GM20000 (cell line): ENCODE data around the gene IL13RA1.

Source experiments
- DNase-seq: peaks from one replicate; pipeline ENCODE4 v3.0.0; 2012; ENCODE audit warnings: low spot score
- CTCF ChIP-seq: IDR thresholded peaks from 2 replicates; pipeline ENCODE4 v1.5.1; 2012; ENCODE audit warnings: mild to moderate bottlenecking, control low read depth; ENCODE audit errors: extremely low read depth, missing control alignments

IL13RA1 gene

DNA sequence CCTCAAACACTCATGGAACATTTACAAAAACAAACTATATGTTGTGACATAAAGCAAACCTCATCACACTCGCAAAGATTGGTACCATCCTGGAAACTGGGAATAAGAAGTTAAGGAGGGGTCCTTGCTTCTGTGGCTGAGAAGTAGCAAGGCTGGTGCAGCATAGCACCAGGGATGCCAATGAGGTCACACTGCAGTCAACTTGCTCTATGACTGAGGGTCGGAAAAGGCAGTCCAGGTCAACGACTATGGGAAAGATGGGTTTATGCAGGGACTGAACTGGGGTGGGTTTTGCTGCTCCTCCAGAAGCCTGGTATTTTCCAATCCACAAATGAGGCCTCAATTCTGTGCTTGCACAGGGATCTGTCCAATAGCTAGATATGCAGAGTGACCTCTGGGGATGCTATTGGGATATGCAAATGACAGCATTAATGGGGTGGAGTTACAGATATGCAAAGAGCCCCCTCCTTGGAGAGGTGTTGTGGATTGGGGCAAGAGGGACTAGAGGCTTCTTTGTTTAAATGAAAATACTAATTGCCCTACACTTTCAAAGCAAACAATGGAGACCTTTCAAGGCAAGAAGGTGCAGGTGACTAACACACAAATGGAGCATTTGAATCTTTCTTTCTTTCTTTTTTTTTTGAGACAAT, 7.2 kb upstream of the IL13RA1 start:
- no peak for DNase-seq
- TF ChIP-seq CTCF = no peak

- TF ChIP-seq CTCF = no peak
- DNase-seq = no peak
Observed at GRCh38 chrX:118723376-118723775, 4.0 kb upstream of the IL13RA1 start.

- no peak for DNase-seq
- no peak for TF ChIP-seq CTCF
Observed at GRCh38 chrX:118724365-118724764, 3.0 kb upstream of the IL13RA1 start.

DNA sequence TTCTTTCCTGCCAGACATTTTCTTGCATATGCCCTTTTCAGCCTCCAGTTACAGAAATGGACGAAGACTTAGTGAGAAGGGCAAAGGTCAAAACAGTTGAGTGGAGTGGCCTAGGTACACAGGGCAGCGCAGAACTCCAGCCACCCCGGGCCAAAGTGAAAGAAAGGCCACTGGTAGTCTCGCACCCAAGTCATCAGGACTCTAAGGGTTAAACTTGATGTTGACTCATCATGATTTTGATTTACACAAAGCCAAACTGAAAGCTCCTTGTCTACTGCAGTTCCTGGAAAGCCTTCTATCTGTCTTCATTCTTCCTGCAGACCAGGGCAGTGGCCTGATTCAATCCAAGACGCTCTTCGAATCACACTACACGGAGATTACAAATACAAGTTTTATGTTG, 2.6 kb upstream of the IL13RA1 start:
- no peak for DNase-seq
- TF ChIP-seq CTCF = no peak

- no peak for TF ChIP-seq CTCF
- no peak for DNase-seq
Observed at GRCh38 chrX:118726396-118726795, 1.0 kb upstream of the IL13RA1 start.

- no peak for TF ChIP-seq CTCF
- no peak for DNase-seq
Observed at GRCh38 chrX:118727686-118728339, 407 bp downstream of the IL13RA1 start.

DNA sequence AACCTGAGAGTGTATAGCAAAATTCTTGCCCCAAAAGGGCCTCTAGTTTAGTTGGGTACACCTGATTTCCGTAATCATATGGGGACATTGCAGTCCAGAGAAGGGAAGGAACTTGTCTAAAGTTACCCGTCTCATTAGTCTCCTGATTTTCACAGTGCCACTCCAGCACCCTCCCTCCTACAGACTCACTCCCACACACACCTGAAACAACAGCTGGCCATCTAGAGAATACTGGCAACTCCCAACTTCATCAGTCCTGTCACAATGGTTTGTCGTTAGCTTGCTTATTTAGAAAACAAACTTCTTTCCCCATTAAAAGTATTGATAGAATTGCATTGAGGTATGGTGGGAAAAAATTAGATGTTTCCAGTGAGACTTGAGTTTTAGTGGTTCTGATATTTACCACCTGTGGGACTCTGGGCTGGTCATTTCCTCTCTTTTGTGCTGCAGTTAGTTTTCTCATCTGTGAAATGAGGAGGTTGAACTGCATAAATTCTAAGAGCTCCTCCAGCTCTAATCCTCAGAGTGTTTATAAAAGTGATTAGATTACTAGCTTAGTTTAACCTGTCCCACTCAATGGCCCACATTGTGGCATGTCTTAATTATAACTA, 1.7 kb downstream of the IL13RA1 start:
- TF ChIP-seq CTCF = no peak
- no peak for DNase-seq
